ENCODE data around the gene SLX4IP.
A peak's percentile ranks its signal among the peaks of the same experiment; 100 is the strongest.

The SLX4IP gene

DNA sequence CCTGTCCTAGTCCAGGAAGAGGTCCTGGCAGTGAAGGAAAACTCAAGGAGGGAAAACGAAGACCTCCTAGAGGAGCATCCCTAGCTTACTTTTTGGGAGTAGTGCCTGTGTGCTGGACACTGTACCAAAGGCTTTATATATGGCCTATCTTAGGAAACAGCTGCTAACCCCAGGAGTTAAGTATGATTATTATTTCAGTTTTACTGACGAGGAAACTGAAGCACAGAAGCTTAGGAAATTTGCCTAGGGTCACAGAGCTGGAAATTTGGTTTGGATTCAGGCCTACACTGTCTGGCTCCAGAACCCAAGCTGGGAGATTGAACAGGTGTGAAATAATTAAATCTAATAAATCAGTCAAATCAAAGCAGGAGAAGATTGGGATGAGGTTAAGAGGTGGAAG, 78.0 kb downstream of the SLX4IP start:
- H3K27ac ChIP-seq, result no peak overlapping the region
- no peaks in the 10 kb centered on the region for H3K36me3 ChIP-seq (replicated peaks)
- no peak for DNase-seq
- no peaks in the 10 kb centered on the region for H3K27me3 ChIP-seq (replicated peaks)
- TF ChIP-seq, protein P1, sequence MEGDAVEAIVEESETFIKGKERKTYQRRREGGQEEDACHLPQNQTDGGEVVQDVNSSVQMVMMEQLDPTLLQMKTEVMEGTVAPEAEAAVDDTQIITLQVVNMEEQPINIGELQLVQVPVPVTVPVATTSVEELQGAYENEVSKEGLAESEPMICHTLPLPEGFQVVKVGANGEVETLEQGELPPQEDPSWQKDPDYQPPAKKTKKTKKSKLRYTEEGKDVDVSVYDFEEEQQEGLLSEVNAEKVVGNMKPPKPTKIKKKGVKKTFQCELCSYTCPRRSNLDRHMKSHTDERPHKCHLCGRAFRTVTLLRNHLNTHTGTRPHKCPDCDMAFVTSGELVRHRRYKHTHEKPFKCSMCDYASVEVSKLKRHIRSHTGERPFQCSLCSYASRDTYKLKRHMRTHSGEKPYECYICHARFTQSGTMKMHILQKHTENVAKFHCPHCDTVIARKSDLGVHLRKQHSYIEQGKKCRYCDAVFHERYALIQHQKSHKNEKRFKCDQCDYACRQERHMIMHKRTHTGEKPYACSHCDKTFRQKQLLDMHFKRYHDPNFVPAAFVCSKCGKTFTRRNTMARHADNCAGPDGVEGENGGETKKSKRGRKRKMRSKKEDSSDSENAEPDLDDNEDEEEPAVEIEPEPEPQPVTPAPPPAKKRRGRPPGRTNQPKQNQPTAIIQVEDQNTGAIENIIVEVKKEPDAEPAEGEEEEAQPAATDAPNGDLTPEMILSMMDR (IDR thresholded peaks at IDR 0.05; ENCODE audit: low read depth, low read length, missing control alignments), result no peak
- in situ Hi-C loops (cut with HindIII; ENCODE audit: low pct_ligation_motif_present, low sequenced_read_pairs), result no loop called here
- H3K4me3 ChIP-seq (ENCODE audit: low read depth, low read length), result no peak overlapping the region

DNA sequence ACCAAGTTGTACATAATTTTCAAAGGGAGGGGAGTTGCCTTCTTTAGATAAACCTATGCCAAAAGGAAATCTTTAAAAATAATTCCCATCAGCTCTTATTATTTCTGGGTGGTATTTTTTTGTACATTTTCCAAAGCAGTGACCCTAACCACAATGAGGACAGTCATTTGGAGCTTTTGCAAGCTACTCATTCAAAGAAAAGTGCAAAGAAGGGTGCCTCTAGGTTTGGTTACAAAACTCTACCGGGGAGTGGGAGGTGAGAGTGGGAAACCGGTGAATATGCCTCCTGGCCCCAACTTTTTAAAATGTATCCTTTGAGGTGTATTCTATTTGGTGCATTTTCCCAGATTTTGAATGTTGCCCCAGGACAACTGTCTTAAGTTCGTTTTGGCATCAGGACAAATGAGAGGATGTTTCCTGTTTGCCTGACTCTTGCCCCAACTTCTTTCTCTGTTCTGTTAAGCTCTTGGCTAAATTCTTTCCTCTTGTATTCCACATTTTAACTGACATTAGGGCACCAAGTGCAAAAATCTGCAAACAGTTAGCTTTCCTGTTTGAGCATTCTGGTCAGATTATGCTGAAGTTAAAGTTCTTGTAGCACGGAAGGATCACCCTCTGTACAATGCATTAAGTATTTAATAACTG, 78.9 kb downstream of the SLX4IP start:
- in situ Hi-C loops (cut with HindIII; ENCODE audit: low pct_ligation_motif_present, low sequenced_read_pairs), result no loop called here
- no peak for DNase-seq
- no peak overlapping the region for H3K27ac ChIP-seq
- no peaks in the 10 kb centered on the region for H3K27me3 ChIP-seq (replicated peaks)
- no peak overlapping the region for H3K4me3 ChIP-seq (ENCODE audit: low read depth, low read length)
- H3K36me3 ChIP-seq (replicated peaks), result no peaks in the 10 kb centered on the region
- TF ChIP-seq, protein P1 (IDR thresholded peaks at IDR 0.05; ENCODE audit: low read depth, low read length, missing control alignments), result no peak

DNA sequence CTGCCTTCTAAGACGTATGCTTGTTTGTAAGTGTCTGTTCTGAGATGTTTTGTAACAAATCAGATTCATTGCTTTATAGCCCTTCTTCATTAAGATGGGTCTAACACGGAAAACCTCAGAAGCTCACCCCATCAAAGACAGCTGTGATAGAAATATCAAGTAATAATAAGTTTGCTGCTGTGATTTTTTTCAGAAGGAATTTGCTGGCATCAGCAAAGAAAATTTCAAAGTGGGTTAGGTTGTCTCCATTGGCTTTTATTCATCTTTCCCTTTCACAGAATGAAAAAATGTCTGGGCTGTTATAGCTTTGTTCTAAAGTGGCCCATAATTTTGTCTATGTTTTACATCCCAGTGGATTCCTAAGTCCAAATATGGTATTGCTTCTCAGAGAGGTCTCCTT, 81.4 kb downstream of the SLX4IP start:
- H3K36me3 ChIP-seq (replicated peaks), result no peaks in the 10 kb centered on the region
- TF ChIP-seq, protein P1 (IDR thresholded peaks at IDR 0.05; ENCODE audit: low read depth, low read length, missing control alignments), result no peak
- no peak for DNase-seq
- in situ Hi-C loops (cut with HindIII; ENCODE audit: low pct_ligation_motif_present, low sequenced_read_pairs), result no loop called here
- no peaks in the 10 kb centered on the region for H3K27me3 ChIP-seq (replicated peaks)
- no peak overlapping the region for H3K4me3 ChIP-seq (ENCODE audit: low read depth, low read length)
- H3K27ac ChIP-seq, result no peak overlapping the region

DNA sequence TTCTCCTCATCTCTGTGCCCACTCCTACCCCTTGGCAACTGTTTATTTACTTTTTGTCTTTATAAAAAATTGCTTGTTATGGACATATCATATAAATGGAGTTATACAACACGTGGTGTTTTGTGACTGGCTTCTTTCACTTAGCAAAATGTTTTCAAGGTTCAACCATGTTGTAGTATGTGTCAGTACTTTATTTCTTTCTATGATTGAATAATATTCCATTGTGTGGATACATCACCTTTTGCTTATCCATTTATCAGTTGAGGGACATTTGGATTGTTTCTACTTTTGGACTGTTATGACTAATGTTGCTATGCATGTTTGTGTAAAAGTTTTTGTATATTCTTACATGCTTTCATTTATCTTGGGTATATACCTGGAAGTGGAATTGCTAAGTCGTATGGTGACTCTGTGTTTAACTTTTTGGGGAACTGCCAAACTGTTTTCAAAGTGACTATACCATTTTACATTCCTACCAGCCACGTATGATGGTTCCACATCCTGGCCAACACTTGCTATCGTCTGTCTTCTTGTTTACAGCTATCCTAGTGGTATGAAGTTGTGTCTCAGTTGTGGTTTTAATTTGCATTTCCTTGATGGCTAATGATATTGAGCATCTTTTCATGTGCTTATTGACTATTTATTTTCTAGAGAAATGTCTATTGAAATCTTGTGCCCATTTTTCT, 84.4 kb downstream of the SLX4IP start:
- Histone ChIP-seq H3K4me3 (ENCODE audit: low read depth, low read length) (no peak overlapping the region), H3K27me3 (replicated peaks) (no peaks in the 10 kb centered on the region), H3K36me3 (replicated peaks) (no peaks in the 10 kb centered on the region), H3K27ac (peak overlapping the region; percentile 59)
- peak; percentile 63 for DNase-seq
- in situ Hi-C loops (cut with HindIII; ENCODE audit: low pct_ligation_motif_present, low sequenced_read_pairs), result no loop called here
- TF ChIP-seq, protein P1 (IDR thresholded peaks at IDR 0.05; ENCODE audit: low read depth, low read length, missing control alignments), result no peak

DNA sequence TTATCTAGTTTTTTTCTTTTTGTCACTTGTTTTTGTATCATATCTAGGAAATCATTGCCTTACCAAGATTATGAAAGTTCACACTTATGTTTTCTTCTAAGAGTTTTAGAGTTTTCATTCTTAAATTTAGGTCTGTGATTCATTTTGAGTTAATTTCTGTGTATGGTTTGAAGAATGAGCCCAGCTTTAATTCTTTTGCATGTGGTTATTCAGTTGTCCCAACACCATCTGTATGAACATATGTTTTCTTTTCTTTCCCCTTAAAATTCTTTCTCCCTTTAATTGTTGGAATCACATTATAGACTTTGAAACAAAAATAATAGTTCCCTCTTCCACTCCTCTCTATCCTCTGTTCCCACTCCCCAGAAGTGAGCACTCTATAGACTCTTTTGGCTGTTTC, 85.4 kb downstream of the SLX4IP start:
- no peak for DNase-seq
- no peaks in the 10 kb centered on the region for H3K36me3 ChIP-seq (replicated peaks)
- H3K27ac ChIP-seq, result peak overlapping the region; percentile 59
- no peaks in the 10 kb centered on the region for H3K27me3 ChIP-seq (replicated peaks)
- TF ChIP-seq, protein P1 (IDR thresholded peaks at IDR 0.05; ENCODE audit: low read depth, low read length, missing control alignments), result no peak
- in situ Hi-C loops (cut with HindIII; ENCODE audit: low pct_ligation_motif_present, low sequenced_read_pairs), result no loop called here
- no peak overlapping the region for H3K4me3 ChIP-seq (ENCODE audit: low read depth, low read length)
